ENCODE data around the gene GABRR3.

- TF ChIP-seq, protein P1, sequence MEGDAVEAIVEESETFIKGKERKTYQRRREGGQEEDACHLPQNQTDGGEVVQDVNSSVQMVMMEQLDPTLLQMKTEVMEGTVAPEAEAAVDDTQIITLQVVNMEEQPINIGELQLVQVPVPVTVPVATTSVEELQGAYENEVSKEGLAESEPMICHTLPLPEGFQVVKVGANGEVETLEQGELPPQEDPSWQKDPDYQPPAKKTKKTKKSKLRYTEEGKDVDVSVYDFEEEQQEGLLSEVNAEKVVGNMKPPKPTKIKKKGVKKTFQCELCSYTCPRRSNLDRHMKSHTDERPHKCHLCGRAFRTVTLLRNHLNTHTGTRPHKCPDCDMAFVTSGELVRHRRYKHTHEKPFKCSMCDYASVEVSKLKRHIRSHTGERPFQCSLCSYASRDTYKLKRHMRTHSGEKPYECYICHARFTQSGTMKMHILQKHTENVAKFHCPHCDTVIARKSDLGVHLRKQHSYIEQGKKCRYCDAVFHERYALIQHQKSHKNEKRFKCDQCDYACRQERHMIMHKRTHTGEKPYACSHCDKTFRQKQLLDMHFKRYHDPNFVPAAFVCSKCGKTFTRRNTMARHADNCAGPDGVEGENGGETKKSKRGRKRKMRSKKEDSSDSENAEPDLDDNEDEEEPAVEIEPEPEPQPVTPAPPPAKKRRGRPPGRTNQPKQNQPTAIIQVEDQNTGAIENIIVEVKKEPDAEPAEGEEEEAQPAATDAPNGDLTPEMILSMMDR (IDR thresholded peaks at IDR 0.05): no peak
- TF ChIP-seq SIN3A (IDR thresholded peaks at IDR 0.05; ENCODE audit: borderline replicate concordance, insufficient read depth, low read depth, low read length) (no peak), POLR2AphosphoS5 (IDR thresholded peaks at IDR 0.05; ENCODE audit: low read depth, low read length) (no peak)
Measured at GRCh38 chr3:98034036-98034435, 1.1 kb downstream of the GABRR3 start.

Measured in Panc1 (cell line).